Uterus (tissue), 2 donors: ENCODE measurements around the gene MOCS3.

ENCODE experiments used
- CTCF ChIP-seq, 4 experiments: fragments of 200-600 bp in 2 of 4; fragments of 450-650 bp in 2 of 4; sonication (generic) in 2 of 4; IDR thresholded peaks; one replicate each; pipeline ENCODE4 v1.5.1; 2016 to 2019; ENCODE audit warnings: antibody characterized with exemption in 4 of 4, mild to moderate bottlenecking in 2 of 4, moderate library complexity in 1 of 4
- POLR2A ChIP-seq, 2 donors: fragments of 450-650 bp; IDR thresholded peaks; one replicate each; pipeline ENCODE4 v1.6.1; 2016; ENCODE audit warnings: antibody characterized with exemption in 2 of 2, mild to moderate bottlenecking in 1 of 2, moderate library complexity in 1 of 2

GRCh38 chr20:51004781-51005180 lies 46.2 kb downstream of the MOCS3 start:
- TF ChIP-seq CTCF (IDR thresholded peaks at IDR 0.05) (no peak), POLR2A (IDR thresholded peaks at IDR 0.05) (no peak)
